HepG2 (cell line): ENCODE measurements around the gene CD300LF. TPM values are rescaled to one million over a fixed set of nuclear protein-coding genes. Genes with fewer than 3 reads are reported as not detected.

Source experiments
- PATZ1 ChIP-seq: sonication (generic); formaldehyde crosslinking; IDR thresholded peaks from 2 replicates; pipeline ENCODE4 v1.4.0; 2020; ENCODE audit warnings: missing genetic modification reagents
- PAXIP1 ChIP-seq: sonication (generic); formaldehyde crosslinking; conservative IDR thresholded peaks from 2 replicates; pipeline ENCODE4 v1.4.0; 2020; ENCODE audit warnings: mild to moderate bottlenecking, missing genetic modification reagents, moderate library complexity
- RARG ChIP-seq: sonication (generic); formaldehyde crosslinking; IDR thresholded peaks from 2 replicates; pipeline ENCODE4 v1.4.0; 2020; ENCODE audit warnings: low read depth, mild to moderate bottlenecking, missing genetic modification reagents
- RXRA ChIP-seq: sonication (generic); formaldehyde crosslinking; IDR thresholded peaks from 2 replicates; pipeline ENCODE4 v1.5.1; 2020; ENCODE audit warnings: missing genetic modification reagents
- SIN3A ChIP-seq: IDR thresholded peaks from 2 replicates; pipeline ENCODE4 v1.6.1; 2011; ENCODE audit warnings: low read depth, mild to moderate bottlenecking, control low read depth, low read length, borderline replicate concordance
- TAF1 ChIP-seq: sonication (generic); formaldehyde crosslinking; IDR thresholded peaks from 2 replicates; pipeline ENCODE4 v1.4.0; 2020; ENCODE audit warnings: missing genetic modification reagents
- ZFP91 ChIP-seq: sonication (generic); formaldehyde crosslinking; IDR thresholded peaks from 2 replicates; pipeline ENCODE4 v1.9.0; 2022; ENCODE audit warnings: missing genetic modification reagents, mild to moderate bottlenecking, borderline replicate concordance
- ZMAT5 ChIP-seq: sonication (generic); formaldehyde crosslinking; IDR thresholded peaks from 2 replicates; pipeline ENCODE4 v1.5.0; 2020; ENCODE audit warnings: mild to moderate bottlenecking, low read depth, missing genetic modification reagents, borderline replicate concordance
- ZNF446 ChIP-seq: sonication (generic); formaldehyde crosslinking; IDR thresholded peaks from 2 replicates; pipeline ENCODE4 v1.5.0; 2020; ENCODE audit warnings: mild to moderate bottlenecking, missing genetic modification reagents
- ZNF597 ChIP-seq: sonication (generic); formaldehyde crosslinking; IDR thresholded peaks from 2 replicates; pipeline ENCODE4 v1.5.0; 2020; ENCODE audit warnings: missing genetic modification reagents
- ZNF609 ChIP-seq: sonication (generic); formaldehyde crosslinking; IDR thresholded peaks from 2 replicates; pipeline ENCODE4 v1.4.0; 2020; ENCODE audit warnings: mild to moderate bottlenecking, missing genetic modification reagents, borderline replicate concordance
- ZNF652 ChIP-seq: IDR thresholded peaks from 2 replicates; pipeline ENCODE4 v1.6.1; 2016; ENCODE audit warnings: low read depth, borderline replicate concordance
- ZNF788 ChIP-seq: sonication (generic); formaldehyde crosslinking; IDR thresholded peaks from 2 replicates; pipeline ENCODE4 v1.5.0; 2020; ENCODE audit warnings: mild to moderate bottlenecking, missing genetic modification reagents, borderline replicate concordance
- polyA plus RNA-seq, 8 experiments: library from polyadenylated mRNA; depleted of rRNA in 3 of 8; stranded (reverse) in 7 of 8; unstranded in 1 of 8; fragments of >200 nt; fragmentation: Illumina TruSeq in 4 of 8; extraction: Trizol in 4 of 8; gene quantifications; 2 replicates each; pipeline versions ENCODE4 v1.2.1 to v1.2.3, GENCODE V29; 2011 to 2016; ENCODE audit warnings: low read depth in 4 of 8, missing spikeins in 1 of 8, mixed read lengths in 1 of 8; ENCODE audit not compliant: insufficient read depth in 1 of 8
- total RNA-seq, 5 experiments: library from RNA; depleted of rRNA; stranded (reverse); fragments of >200 nt; fragmentation: Illumina TruSeq; extraction: Trizol; gene quantifications; 2 replicates each; pipeline ENCODE4 v1.2.3, GENCODE V29; 2016; ENCODE audit warnings: low read depth in 1 of 5

The CD300LF gene
- total and polyA plus RNA-seq, 2 of the 13 experiments (the other 11 are each of a cell fraction or from before 2014, with no cell fraction given): not detected

- TF ChIP-seq ZFP91 (CRISPR knock-in tag) (peak; percentile 92; the same call in 1 of the 2 replicates), PAXIP1 (CRISPR knock-in tag) (peak; percentile 99), TAF1 (CRISPR knock-in tag) (peak; percentile 54), ZNF597 (no peak), SIN3A (peak; percentile 94; the same call in 1 of the 2 replicates), RXRA (CRISPR knock-in tag) (peak; percentile 93), ZNF652 (CRISPR knock-in tag) (peak; percentile 98), ZNF609 (peak; percentile 85; the same call in 1 of the 2 replicates), RARG (CRISPR knock-in tag) (0 out of 2 replicates have a peak, but pooled peaks have one; percentile 36), ZNF446 (CRISPR knock-in tag) (no peak), PATZ1 (CRISPR knock-in tag) (peak; percentile 83), ZMAT5 (CRISPR knock-in tag) (no peak), ZNF788 (CRISPR knock-in tag) (peak; percentile 83; the same call in 1 of the 2 replicates)
These were observed 24.0 kb upstream of the CD300LF start, which contains the start of gene RAB37 (continued) for GRCh38 chr17:74736513-74737298.
